ENCODE measurements around the gene WDR90. TPM values are rescaled to one million over a fixed set of nuclear protein-coding genes. Genes with fewer than 3 reads are reported as not detected.

Gene WDR90
- total RNA-seq, 4 donors from 2014 or later = 6.7 to 30.1 (median 8.4) TPM

GRCh38 chr16:621526-622105 is 27.5 kb upstream of the WDR90 start:
- TF ChIP-seq CTCF (IDR thresholded peaks at IDR 0.05; ENCODE audit: low read depth) = no peak

- TF ChIP-seq CTCF (IDR thresholded peaks at IDR 0.05; ENCODE audit: low read depth) = no peak
These were observed 26.3 kb upstream of the WDR90 start for GRCh38 chr16:622920-623280.

GRCh38 chr16:624526-625070 is 24.6 kb upstream of the WDR90 start:
- no peak for TF ChIP-seq CTCF (IDR thresholded peaks at IDR 0.05; ENCODE audit: low read depth)

- no peak for TF ChIP-seq CTCF (IDR thresholded peaks at IDR 0.05; ENCODE audit: low read depth)
These were observed 23.8 kb upstream of the WDR90 start for GRCh38 chr16:625117-625976.

GRCh38 chr16:625977-626765 is 23.0 kb upstream of the WDR90 start:
- no peak for TF ChIP-seq CTCF (IDR thresholded peaks at IDR 0.05; ENCODE audit: low read depth)

GRCh38 chr16:626787-627453 is 22.2 kb upstream of the WDR90 start:
- TF ChIP-seq CTCF (IDR thresholded peaks at IDR 0.05; ENCODE audit: low read depth) = no peak
